DMS 273 (cell line): ENCODE results near the gene NTRK3.
A peak's percentile ranks its signal among the peaks of the same experiment; 100 is the strongest.

Experiments used
- DNase-seq: peaks from one replicate; lab custom pipeline; 2025; ENCODE audit not compliant: unreplicated experiment; lab: John Stamatoyannopoulos, UW

The NTRK3 gene

GRCh38 chr15:88256279-88257230, at the start of gene NTRK3:
NTRK3 (minus strand) TSS chr15:88256739; CDS start chr15:88256153, 586 bp downstream.
- peak; percentile 68 for DNase-seq

GRCh38 chr15:88303395-88303794, 46.9 kb upstream of the NTRK3 start:
- no peak for DNase-seq

GRCh38 chr15:88302373-88302772, 45.8 kb upstream of the NTRK3 start:
- no peak for DNase-seq

GRCh38 chr15:88301311-88301710, 44.8 kb upstream of the NTRK3 start:
- peak; percentile 14 for DNase-seq

GRCh38 chr15:88300861-88301260, 44.3 kb upstream of the NTRK3 start:
- DNase-seq, result no peak

GRCh38 chr15:88300089-88300488, 43.5 kb upstream of the NTRK3 start:
- DNase-seq, result peak; percentile 66

GRCh38 chr15:88299497-88299896, 43.0 kb upstream of the NTRK3 start:
- DNase-seq, result peak; percentile 92

- DNase-seq, result no peak
These were observed 32.1 kb upstream of the NTRK3 start for GRCh38 chr15:88288661-88289060.

- no peak for DNase-seq
These were observed 31.7 kb upstream of the NTRK3 start for GRCh38 chr15:88288206-88288605.

- DNase-seq, result no peak
These were observed 27.9 kb upstream of the NTRK3 start for GRCh38 chr15:88284318-88284998.

- DNase-seq, result no peak
These were observed 26.1 kb upstream of the NTRK3 start for GRCh38 chr15:88282614-88283013.

- DNase-seq, result peak; percentile 21
These were observed 20.4 kb upstream of the NTRK3 start for GRCh38 chr15:88276821-88277410.

- no peak for DNase-seq
These were observed 19.3 kb upstream of the NTRK3 start for GRCh38 chr15:88275804-88276203.

- peak; percentile 79 for DNase-seq
These were observed 18.3 kb upstream of the NTRK3 start for GRCh38 chr15:88274553-88275460.

GRCh38 chr15:88272421-88272820, 15.9 kb upstream of the NTRK3 start:
- DNase-seq, result no peak

GRCh38 chr15:88269356-88270062, 13.0 kb upstream of the NTRK3 start:
- no peak for DNase-seq

- DNase-seq, result no peak
These were observed 11.2 kb upstream of the NTRK3 start for GRCh38 chr15:88267720-88268119.

- DNase-seq, result no peak
These were observed 9.6 kb upstream of the NTRK3 start for GRCh38 chr15:88266170-88266569.

GRCh38 chr15:88264622-88265021, 8.1 kb upstream of the NTRK3 start:
- no peak for DNase-seq

- no peak for DNase-seq
These were observed 5.5 kb upstream of the NTRK3 start for GRCh38 chr15:88262064-88262463.
